VCaP (cell line): ENCODE results near the gene C12orf42.

Experiments used
- H3K27ac ChIP-seq: fragments of 450-650 bp; 2 replicates; pipeline ENCODE4 v1.5.1; 2017
- CTCF ChIP-seq: fragments of 450-650 bp; conservative IDR thresholded peaks from 2 replicates; pipeline ENCODE4 v1.5.1; 2017; ENCODE audit warnings: mild to moderate bottlenecking, moderate library complexity

The C12orf42 gene

GRCh38 chr12:103495469-103496456 is at the start of gene C12orf42:
C12orf42 (minus strand) TSS chr12:103495968; CDS start chr12:103478426, 17,542 bp downstream.
- no peak within 1 kb of the TSS for H3K27ac ChIP-seq
- peak; percentile 67 for TF ChIP-seq CTCF

GRCh38 chr12:103542078-103542477 is 46.3 kb upstream of the C12orf42 start:
- no peak overlapping the region for H3K27ac ChIP-seq
- no peak for TF ChIP-seq CTCF

- no peak overlapping the region for H3K27ac ChIP-seq
Observed at GRCh38 chr12:103540319-103540718, 44.6 kb upstream of the C12orf42 start.

GRCh38 chr12:103538397-103538796 is 42.6 kb upstream of the C12orf42 start:
- no peak overlapping the region for H3K27ac ChIP-seq
- TF ChIP-seq CTCF = no peak

More at GRCh38 chr12:103540319-103540718, 44.6 kb upstream of the C12orf42 start:
- TF ChIP-seq CTCF = no peak

- H3K27ac ChIP-seq = no peak overlapping the region
- no peak for TF ChIP-seq CTCF
Observed at GRCh38 chr12:103530307-103531066, 34.7 kb upstream of the C12orf42 start.

GRCh38 chr12:103529306-103529705 is 33.5 kb upstream of the C12orf42 start:
- no peak for TF ChIP-seq CTCF

GRCh38 chr12:103524238-103524875 is 28.6 kb upstream of the C12orf42 start:
- no peak for TF ChIP-seq CTCF
- peak overlapping the region; percentile 10; the same call in 1 of the 2 replicates for H3K27ac ChIP-seq

More at GRCh38 chr12:103529306-103529705, 33.5 kb upstream of the C12orf42 start:
- no peak overlapping the region for H3K27ac ChIP-seq
